Measurements from ENCODE around the gene CISTR. TPM values are rescaled to one million over a fixed set of nuclear protein-coding genes. Genes with fewer than 3 reads are reported as not detected.

CISTR gene
- total and polyA plus RNA-seq, 2 donors (not counting 3 experiments of a cell fraction or from before 2014, with no cell fraction given) = not detected

GRCh38 chr12:53791735-53792326 is 40.1 kb upstream of the CISTR start:
- Histone ChIP-seq H3K4me1 (ENCODE audit: control insufficient read depth, extremely low read depth, insufficient read depth, low read length) (no peaks in the 10 kb centered on the region), H3K4me3 (replicated peaks in 1 of 3; ENCODE audit: insufficient read depth in 1 of 3, low read depth in 1 of 3, low read length in 3 of 3) (no peak overlapping the region), H4K20me1 (replicated peaks; ENCODE audit: control insufficient read depth, extremely low read depth, insufficient read depth, low read length) (no peaks in the 10 kb centered on the region), H3K36me3 (ENCODE audit: control insufficient read depth in 2 of 2, extremely low read depth in 1 of 2, insufficient read depth in 2 of 2, low read length in 2 of 2) (no peaks in the 10 kb centered on the region), H2AFZ (ENCODE audit: low read depth, low read length) (no peak overlapping the region), H3K27me3 (ENCODE audit: control insufficient read depth in 2 of 2, insufficient read depth in 2 of 2, low read length in 2 of 2) (peaks cover 22 to 28% of the 10 kb centered on the region in 2 experiments), H3K9me3 (replicated peaks; ENCODE audit: control insufficient read depth, insufficient read depth, low read length) (no peaks in the 10 kb centered on the region), H3K9me1 (replicated peaks; ENCODE audit: control insufficient read depth, extremely low read depth, insufficient read depth, low read length) (no peaks in the 10 kb centered on the region), H3K9ac (replicated peaks; ENCODE audit: extremely low read depth, insufficient read depth, low read length) (no peak overlapping the region), H3K79me2 (ENCODE audit: control insufficient read depth, insufficient read depth, low read length) (no peaks in the 10 kb centered on the region), H3K4me2 (ENCODE audit: insufficient read depth, low read length) (no peak overlapping the region), H3K27ac (ENCODE audit: insufficient read depth, low read depth, low read length) (no peak overlapping the region)
- ChIA-PET POLR2A (no interaction called here), CTCF (interaction anchor here (1.4 to 2.4 kb wide), 6 partner anchors 10 to 400 kb away, joined by 3 to 7 read pairs (median 4); no protein-coding TSS in a partner anchor)
- no peak for FAIRE-seq
- dilution Hi-C loops (cut with MboI; ENCODE audit: extremely low pct_ligation_motif_present, low sequenced_read_pairs) = no loop called here
- DNase-seq (ENCODE audit: low read depth, low spot score) = no peak
- intact Hi-C loops (cut with micrococcal nuclease) = loop anchor here (2.0 kb wide), 1 partner anchor 197 kb away; no protein-coding TSS in a partner anchor
- BruUV-seq (replicated peaks) = no TSS peak
- TF ChIP-seq CTCF (IDR thresholded peaks at IDR 0.05; ENCODE audit: extremely low read depth in 1 of 2, insufficient read depth in 1 of 2, low read depth in 1 of 2, low read length in 2 of 2) (peak; percentile 28 to 34), EZH2 (IDR thresholded peaks at IDR 0.05; ENCODE audit: borderline replicate concordance, low read depth, low read length, severe bottlenecking) (no peak), JUN (IDR thresholded peaks at IDR 0.05; ENCODE audit: borderline replicate concordance, insufficient read depth, insufficient read length, low read depth) (no peak)

- ChIA-PET CTCF (interaction anchor here (0.8 to 1.8 kb wide), 2 partner anchors 87 to 418 kb away, joined by 4 read pairs; no protein-coding TSS in a partner anchor), POLR2A (no interaction called here)
- intact Hi-C loops (cut with micrococcal nuclease) (no loop called here), dilution Hi-C loops (cut with MboI; ENCODE audit: extremely low pct_ligation_motif_present, low sequenced_read_pairs) (no loop called here)
- Histone ChIP-seq H3K4me2 (ENCODE audit: insufficient read depth, low read length) (no peak overlapping the region), H3K27me3 (ENCODE audit: control insufficient read depth in 2 of 2, insufficient read depth in 2 of 2, low read length in 2 of 2) (peaks cover 17 to 21% of the 10 kb centered on the region in 2 experiments), H2AFZ (ENCODE audit: low read depth, low read length) (no peak overlapping the region), H3K27ac (ENCODE audit: insufficient read depth, low read depth, low read length) (no peak overlapping the region), H4K20me1 (replicated peaks; ENCODE audit: control insufficient read depth, extremely low read depth, insufficient read depth, low read length) (no peaks in the 10 kb centered on the region), H3K79me2 (ENCODE audit: control insufficient read depth, insufficient read depth, low read length) (no peaks in the 10 kb centered on the region), H3K9me1 (replicated peaks; ENCODE audit: control insufficient read depth, extremely low read depth, insufficient read depth, low read length) (no peaks in the 10 kb centered on the region), H3K9ac (replicated peaks; ENCODE audit: extremely low read depth, insufficient read depth, low read length) (no peak overlapping the region), H3K36me3 (ENCODE audit: control insufficient read depth in 2 of 2, extremely low read depth in 1 of 2, insufficient read depth in 2 of 2, low read length in 2 of 2) (no peaks in the 10 kb centered on the region), H3K9me3 (replicated peaks; ENCODE audit: control insufficient read depth, insufficient read depth, low read length) (no peaks in the 10 kb centered on the region), H3K4me3 (replicated peaks in 1 of 3; ENCODE audit: insufficient read depth in 1 of 3, low read depth in 1 of 3, low read length in 3 of 3) (no peak overlapping the region), H3K4me1 (ENCODE audit: control insufficient read depth, extremely low read depth, insufficient read depth, low read length) (no peaks in the 10 kb centered on the region)
- FAIRE-seq (no peak), DNase-seq (ENCODE audit: low read depth, low spot score) (no peak)
- no TSS peak for BruUV-seq (replicated peaks)
- TF ChIP-seq GATA2 (IDR thresholded peaks at IDR 0.05; ENCODE audit: insufficient read depth, insufficient read length, low read depth, low read length) (no peak), JUN (IDR thresholded peaks at IDR 0.05; ENCODE audit: borderline replicate concordance, insufficient read depth, insufficient read length, low read depth) (no peak), MAX (IDR thresholded peaks at IDR 0.05; ENCODE audit: insufficient read depth, insufficient read length) (no peak), CTCF (IDR thresholded peaks at IDR 0.05; ENCODE audit: extremely low read depth in 1 of 2, insufficient read depth in 1 of 2, low read depth in 1 of 2, low read length in 2 of 2) (no peak), POLR2AphosphoS5 (IDR thresholded peaks at IDR 0.05; ENCODE audit: insufficient read depth, low read depth, low read length) (no peak), POLR2A (IDR thresholded peaks at IDR 0.05; ENCODE audit: low read depth, low read length) (no peak), FOS (IDR thresholded peaks at IDR 0.05; ENCODE audit: borderline replicate concordance, insufficient read depth, low read length) (no peak), EZH2 (IDR thresholded peaks at IDR 0.05; ENCODE audit: borderline replicate concordance, low read depth, low read length, severe bottlenecking) (no peak), MYC (IDR thresholded peaks at IDR 0.05; ENCODE audit: low read depth, low read length) (no peak)
Measured at GRCh38 chr12:53789570-53789969, 37.8 kb upstream of the CISTR start.

Measured in endothelial cell of umbilical vein (primary cell).